Measurements from ENCODE around the gene DFFB.

The DFFB gene

DNA sequence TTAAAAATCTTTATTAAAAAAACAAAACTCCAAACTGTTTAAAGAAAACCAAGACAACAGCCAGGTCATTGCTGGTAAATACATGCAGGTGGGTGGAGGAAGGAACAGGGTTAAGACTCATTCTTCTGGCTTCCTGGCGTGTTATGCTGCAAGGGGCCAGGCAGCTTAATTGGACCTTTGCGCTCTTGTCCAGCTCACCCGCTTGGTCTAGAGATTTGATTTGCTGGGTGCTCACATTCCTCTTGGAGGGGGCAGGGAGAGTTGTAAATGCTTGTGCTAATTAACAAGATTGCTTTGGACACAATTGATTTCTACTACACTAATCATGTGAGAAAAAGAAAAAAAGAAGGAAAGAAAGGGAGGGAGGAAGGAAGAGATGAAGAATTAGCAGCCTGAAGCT, 10.7 kb upstream of the DFFB start:
- no peak for TF ChIP-seq POLR2A (IDR thresholded peaks at IDR 0.05; ENCODE audit: low read length)
- TF ChIP-seq GATA1 (IDR thresholded peaks at IDR 0.05; ENCODE audit: low read depth, low read length): no peak

DNA sequence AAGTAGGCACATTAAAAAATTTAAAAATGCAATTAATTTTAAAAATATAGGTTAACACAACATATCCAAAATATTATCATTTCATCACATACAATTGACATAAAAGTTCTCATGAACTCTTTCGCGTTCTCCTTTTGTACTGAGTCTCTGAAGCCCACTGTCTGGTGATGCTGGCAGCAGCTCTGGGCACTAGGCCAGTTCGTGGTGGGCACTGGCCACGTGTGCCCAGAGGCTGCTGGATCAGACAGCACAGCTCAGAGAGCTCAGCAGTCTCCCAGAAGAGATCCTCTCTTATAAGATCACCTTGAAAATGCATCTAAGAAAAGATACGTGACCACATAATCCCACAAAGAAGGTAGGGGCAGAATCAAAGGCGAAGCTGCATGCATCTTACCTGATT, 10.2 kb upstream of the DFFB start:
- TF ChIP-seq POLR2A (IDR thresholded peaks at IDR 0.05; ENCODE audit: low read length): no peak
- DNase-seq: no peak

More for the DNA sequence above, 10.7 kb upstream of the DFFB start:
- no peak for DNase-seq

DNA sequence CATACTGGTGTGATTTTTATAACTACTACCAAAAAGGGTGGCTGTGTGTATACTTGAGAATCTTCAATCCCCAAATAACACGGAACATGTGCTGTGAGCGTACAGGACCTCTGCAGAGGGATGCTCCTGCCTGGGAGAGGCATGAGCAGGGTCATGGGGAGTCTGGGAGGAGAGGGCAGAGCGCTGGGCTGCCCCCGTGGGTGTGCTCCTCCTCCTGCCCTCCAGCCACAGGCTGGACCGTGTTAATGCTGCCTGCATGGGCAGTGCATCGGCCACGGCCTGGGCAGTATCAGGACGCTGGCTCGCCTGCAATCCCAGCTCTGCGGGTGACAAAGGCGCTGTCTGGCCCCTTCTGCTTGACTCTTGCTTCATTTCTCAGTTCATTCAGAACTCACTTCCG, 6.4 kb upstream of the DFFB start:
- DNase-seq: no peak

DNA sequence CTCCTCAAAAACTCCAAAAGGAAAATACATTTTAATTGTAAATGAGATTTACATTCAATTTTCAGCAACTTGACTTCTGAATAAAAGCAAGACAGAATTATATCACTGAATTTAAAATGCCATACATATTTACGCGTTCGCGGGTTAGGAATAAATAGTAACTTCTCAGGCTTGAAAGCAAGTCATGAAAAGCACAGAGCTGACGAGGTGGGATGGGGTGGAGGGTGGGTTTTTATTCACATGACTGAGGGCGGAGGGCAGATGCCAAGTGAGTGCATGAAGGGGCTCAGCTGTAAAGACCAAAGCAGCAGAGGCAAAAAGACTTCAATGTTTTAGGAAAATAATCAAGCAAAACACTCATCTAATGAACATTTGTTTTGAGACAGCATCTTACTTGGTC, 6.0 kb upstream of the DFFB start:
- no peak for DNase-seq

More for the DNA sequence above, 6.4 kb upstream of the DFFB start:
- TF ChIP-seq POLR2A (IDR thresholded peaks at IDR 0.05; ENCODE audit: low read length): no peak

DNA sequence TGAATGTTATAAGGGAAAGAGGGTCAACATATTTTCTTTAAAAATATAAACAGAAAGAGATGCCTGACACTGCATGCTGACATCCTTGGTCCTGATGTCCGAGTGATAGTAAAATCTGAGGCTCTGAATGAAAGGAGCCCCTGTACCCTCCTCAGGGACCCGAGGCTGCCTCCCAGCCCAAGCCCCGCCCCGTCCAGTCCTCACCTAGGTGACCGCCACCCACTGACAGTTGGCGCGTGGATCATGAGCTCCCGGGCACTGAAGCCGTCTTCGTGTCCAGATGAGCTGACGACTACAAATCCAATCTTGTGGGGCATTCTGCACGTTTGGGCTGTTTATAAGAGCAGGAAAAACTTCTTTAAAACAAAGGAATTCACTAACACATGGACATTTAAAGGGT, 5.2 kb upstream of the DFFB start:
- no peak for DNase-seq
- TF ChIP-seq POLR2A (IDR thresholded peaks at IDR 0.05; ENCODE audit: low read length): no peak

More for the DNA sequence above, 6.0 kb upstream of the DFFB start:
- TF ChIP-seq POLR2A (IDR thresholded peaks at IDR 0.05; ENCODE audit: low read length): no peak
- TF ChIP-seq GATA1 (IDR thresholded peaks at IDR 0.05; ENCODE audit: low read depth, low read length): no peak

DNA sequence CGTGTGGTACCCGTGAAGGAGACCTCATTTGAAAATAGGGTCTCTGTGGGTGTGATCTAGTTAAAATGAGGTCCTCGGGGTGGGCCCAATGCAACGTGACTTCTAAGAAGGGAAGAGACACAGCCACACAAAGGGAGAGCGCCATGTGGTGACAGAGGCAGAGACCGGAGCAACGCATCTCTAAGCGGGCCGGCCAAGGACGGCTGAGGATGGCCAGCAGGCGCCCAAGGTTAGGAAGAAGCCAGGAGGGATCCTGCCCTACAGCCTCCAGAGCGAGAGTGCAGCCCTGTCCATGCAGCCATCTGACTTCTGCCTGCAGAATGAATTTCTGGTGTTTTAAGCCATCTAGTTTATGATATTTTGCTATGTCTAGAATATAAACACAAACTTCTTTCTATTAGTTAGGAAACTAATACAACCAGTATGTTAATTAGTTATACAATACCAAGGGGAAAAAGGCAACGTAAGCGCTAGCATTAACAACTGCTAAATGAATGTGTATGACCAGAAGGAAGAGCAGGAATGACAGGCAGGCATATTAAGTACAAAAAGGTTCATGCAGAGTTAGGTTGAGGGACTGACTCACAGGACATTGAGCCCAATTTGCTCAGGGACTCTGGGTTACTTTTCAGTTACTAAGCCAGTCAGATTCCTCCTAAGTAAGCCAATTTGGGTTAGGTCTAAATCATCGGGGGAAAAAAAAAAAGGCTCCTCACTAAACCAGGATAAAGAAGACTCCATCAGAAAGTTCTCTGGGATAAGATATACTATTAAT, 4.4 kb upstream of the DFFB start:
- no peak for TF ChIP-seq GATA1 (IDR thresholded peaks at IDR 0.05; ENCODE audit: low read depth, low read length)
- TF ChIP-seq POLR2A (IDR thresholded peaks at IDR 0.05; ENCODE audit: low read length): no peak
- no peak for DNase-seq

DNA sequence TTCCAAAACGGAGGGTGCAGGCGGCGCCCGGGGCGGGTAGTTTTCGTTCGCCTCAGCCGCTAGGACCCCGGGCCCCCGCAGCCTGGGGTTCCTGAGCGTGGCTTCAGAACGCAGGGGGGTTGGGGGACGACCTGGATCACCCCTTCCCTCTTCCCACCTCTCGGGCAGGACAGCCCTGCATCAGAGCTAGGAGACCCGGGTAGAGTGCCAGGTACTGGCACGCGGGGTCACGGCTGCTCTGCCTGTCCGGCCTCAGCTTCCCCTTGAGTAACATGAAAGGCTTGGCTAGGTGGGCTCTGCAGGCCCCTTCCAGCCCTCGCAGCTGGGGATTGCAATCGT, 484 bp downstream of the DFFB start:
- TF ChIP-seq GATA1 (IDR thresholded peaks at IDR 0.05; ENCODE audit: low read depth, low read length): no peak
- no peak for TF ChIP-seq POLR2A (IDR thresholded peaks at IDR 0.05; ENCODE audit: low read length)
- DNase-seq: no peak

DNA sequence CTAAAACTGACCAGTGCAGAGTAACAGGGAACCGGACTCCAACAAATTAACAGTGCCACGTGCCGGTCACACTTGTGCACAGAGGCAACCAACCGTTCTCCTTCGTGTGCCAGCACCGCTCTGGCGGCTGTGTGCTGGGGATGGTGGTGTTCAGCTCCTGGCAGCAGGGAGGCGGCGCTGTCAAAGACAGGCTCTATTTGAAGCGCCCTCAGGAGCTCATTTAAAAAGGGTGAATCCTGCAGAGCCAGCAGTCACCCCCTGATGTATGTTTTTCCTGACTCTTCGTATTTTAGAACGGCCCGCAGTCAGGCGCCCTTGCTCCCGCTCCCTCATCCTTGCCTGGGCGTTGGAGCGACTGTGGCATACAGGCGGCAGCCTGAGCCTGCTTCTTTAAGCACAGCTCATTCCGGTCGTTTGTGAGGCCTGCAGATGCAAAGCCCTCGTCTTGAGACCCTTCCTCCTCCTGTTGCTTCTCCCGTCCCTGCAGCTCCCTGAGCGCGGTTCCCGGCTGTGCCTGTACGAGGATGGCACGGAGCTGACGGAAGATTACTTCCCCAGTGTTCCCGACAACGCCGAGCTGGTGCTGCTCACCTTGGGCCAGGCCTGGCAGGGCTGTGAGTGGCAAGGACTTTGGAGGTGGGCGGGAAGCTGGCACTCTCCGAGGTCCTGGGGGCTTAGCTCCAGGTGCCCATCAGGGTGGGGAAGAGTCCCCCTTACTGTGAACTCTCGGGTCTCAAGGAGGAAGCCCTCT, 1.1 kb downstream of the DFFB start:
- TF ChIP-seq GATA1 (IDR thresholded peaks at IDR 0.05; ENCODE audit: low read depth, low read length) (no peak), POLR2A (IDR thresholded peaks at IDR 0.05; ENCODE audit: low read length) (no peak)
- peak; percentile 28 to 47 for DNase-seq

DNA sequence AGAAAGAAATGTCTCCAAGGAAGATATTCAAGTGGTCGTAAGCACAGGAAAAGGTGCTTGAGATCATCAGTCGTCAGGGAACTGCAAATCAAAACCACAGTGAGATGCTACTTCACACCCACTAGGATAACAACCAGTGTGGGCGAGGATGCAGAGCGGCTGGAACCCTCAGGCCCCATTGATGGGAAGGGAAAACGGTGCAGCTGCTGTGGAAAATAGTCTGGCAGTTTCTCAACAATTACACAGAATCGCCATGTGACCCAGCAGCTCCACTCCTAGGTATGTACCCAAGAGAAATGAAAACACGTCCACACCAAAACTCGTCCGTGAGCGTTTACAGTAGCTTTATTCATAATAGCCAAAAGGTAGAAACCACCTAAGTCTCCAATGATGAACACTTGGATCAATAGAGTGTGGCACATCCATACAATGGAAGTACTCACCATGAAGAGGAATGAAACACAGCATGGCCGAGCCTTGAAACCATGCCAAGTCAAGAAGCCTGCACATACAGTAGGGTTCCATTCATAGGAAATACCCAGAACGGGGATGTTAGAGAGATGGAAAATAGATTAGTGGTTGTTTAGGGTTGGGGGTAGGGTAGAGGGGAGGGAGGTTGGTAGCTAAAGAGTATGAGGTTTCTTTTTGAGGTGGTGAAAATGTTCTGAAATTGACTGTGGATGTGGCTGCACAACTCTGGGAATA, 6.1 kb downstream of the DFFB start:
- DNase-seq: no peak
- TF ChIP-seq GATA1 (IDR thresholded peaks at IDR 0.05; ENCODE audit: low read depth, low read length): no peak
- no peak for TF ChIP-seq POLR2A (IDR thresholded peaks at IDR 0.05; ENCODE audit: low read length)

DNA sequence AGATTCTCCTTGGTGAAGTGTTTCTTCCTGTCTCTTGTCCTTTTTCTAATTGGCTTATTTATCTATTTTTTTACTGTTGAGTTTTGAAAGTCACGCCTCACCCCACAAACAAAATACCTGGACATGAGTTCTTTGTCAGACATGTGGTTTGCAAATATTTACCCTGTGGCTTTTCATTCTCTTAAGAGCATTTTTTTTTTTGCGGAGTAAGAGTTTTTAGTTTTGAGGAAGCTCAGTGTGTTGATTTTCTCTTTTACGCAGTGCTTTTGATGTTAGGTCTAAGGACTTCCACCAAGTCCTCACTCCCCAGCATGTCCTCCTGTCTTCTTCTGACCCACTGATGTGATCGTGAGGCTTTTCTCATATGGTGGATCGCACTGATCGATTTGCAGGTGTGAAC, 7.6 kb downstream of the DFFB start:
- no peak for TF ChIP-seq POLR2A (IDR thresholded peaks at IDR 0.05; ENCODE audit: low read length)
- TF ChIP-seq GATA1 (IDR thresholded peaks at IDR 0.05; ENCODE audit: low read depth, low read length): no peak
- DNase-seq: no peak

DNA sequence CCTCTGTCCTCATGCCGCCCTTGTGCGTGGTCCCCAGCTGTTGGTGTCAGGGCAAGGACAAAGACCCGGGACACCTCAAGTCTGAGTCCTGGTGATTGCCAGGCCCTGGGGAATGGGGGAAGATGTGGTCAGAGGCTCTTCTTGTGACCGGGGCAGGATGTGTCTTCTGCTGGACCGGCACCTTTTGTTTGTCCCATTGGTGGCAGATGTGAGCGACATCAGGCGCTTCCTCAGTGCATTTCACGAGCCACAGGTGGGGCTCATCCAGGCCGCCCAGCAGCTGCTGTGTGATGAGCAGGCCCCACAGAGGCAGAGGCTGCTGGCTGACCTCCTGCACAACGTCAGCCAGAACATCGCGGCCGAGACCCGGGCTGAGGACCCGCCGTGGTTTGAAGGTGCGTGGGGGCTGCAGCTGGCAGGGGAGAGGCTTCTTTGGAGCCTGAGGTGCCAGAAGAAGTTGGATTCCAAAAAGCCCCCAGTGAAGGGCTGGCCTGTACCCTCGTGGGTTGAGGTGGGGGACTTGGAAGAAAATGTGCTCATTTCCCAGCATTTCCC, 8.4 kb downstream of the DFFB start:
- TF ChIP-seq POLR2A (IDR thresholded peaks at IDR 0.05; ENCODE audit: low read length): no peak

DNA sequence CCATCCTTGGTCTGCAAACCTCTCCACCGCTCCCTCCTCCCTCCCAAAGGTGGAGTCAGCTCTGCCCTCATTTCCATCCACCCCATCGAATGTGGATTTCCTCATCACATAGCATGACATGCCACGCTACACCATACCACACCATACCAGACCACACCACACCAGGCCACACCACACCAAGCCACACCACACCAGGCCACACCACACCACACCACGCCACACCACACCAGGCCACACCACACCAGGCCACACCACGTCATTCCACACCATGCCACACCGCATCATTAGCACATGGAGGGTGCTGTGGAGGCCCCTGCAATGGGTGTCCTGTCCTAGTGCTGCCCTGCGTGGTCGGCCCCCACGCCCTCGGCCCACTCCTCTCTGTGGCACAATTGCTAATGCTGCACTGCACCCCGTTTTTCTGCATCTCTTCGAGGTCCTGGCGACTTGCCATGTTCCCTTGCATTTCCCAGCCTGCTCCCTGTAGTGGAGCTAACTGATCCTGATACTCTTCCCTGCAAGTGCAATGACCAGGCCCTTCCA, 11.3 kb downstream of the DFFB start:
- DNase-seq: peak; percentile 21 to 59
- TF ChIP-seq POLR2A (IDR thresholded peaks at IDR 0.05; ENCODE audit: low read length) (no peak), GATA1 (IDR thresholded peaks at IDR 0.05; ENCODE audit: low read depth, low read length) (no peak)

More for the DNA sequence above, 8.4 kb downstream of the DFFB start:
- no peak for DNase-seq

DNA sequence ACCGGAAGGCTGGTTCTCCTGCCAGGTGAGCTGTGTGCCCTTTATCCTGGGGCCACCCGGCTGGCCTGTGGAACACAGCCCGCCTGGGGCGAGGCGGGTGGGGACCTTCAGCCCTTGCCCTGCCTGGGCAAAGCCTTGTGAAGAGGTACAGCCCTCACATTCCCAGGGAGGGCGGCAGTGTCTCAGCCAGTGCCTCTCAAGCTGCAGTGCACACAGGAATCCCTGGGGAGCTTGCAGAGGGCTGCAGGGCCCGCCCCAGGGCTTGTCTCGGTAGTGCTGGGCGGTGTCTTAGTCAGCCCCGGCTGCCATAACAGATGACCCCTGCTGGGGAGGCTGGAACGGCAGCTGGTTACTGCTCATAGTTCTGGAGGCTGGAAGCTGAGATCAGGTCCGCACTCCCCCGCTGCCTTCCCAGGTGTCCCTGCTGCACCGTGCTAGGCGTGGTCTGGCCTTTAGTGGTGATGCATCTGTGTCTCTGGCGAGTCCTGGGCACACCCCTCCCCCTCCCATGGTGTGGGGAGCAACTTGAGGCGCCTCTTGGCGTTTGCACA, 12.6 kb downstream of the DFFB start:
- no peak for TF ChIP-seq POLR2A (IDR thresholded peaks at IDR 0.05; ENCODE audit: low read length)
- no peak for TF ChIP-seq GATA1 (IDR thresholded peaks at IDR 0.05; ENCODE audit: low read depth, low read length)
- DNase-seq: peak; percentile 13 to 40

DNA sequence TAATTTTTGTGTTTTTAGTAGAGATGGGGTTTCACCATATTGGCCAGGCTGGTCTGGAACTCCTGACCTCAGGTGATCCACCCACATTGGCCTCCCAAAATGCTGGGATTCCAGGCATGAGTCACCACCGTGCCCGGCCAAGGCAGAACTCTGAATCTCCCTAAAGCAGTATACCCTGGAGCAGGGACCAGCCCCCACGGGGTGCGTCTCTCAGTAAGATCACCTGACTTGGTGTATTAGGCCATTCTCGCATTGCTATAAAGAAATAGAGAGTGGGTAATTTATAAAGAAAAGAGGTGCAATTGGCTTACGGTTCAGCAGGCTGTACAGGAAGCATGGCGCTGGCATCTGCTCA, 14.2 kb downstream of the DFFB start:
- no peak for DNase-seq
- TF ChIP-seq GATA1 (IDR thresholded peaks at IDR 0.05; ENCODE audit: low read depth, low read length) (no peak), POLR2A (IDR thresholded peaks at IDR 0.05; ENCODE audit: low read length) (no peak)
